ENCODE data around the gene ZNF777.
"Not testable (repeated sequence)": the region's sequence is repeated elsewhere in the genome, so short reads cannot be mapped to it uniquely, and the experiment has no call there.

Gene ZNF777

GRCh38 chr7:149414745-149415390 lies 46.0 kb downstream of the ZNF777 start:
- peak in 1 of 2 donors; percentile 38 for DNase-seq (ENCODE audit: low read depth in 2 of 2)

GRCh38 chr7:149414171-149414570 lies 46.7 kb downstream of the ZNF777 start:
- DNase-seq (ENCODE audit: low read depth in 2 of 2) = no peak

DNA sequence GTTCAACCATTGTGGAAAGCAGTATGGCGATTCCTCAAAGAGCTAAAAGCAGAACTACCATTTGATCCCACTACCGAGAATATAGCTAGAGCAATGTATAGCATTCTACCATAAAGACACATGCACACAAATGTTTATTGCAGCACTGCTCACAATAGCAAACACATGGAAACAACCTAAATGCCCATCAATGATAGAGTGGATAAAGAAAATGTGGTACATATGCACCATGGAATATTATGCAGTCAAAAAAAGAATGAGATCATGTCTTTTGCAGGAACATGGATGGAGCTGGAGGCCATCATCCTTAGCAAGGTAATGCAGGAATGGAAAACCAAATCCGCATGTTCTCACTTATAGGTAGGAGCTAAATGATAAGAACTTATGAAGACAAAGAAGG lies 47.8 kb downstream of the ZNF777 start:
- DNase-seq (ENCODE audit: low read depth in 2 of 2) = not testable (repeated sequence)

DNA sequence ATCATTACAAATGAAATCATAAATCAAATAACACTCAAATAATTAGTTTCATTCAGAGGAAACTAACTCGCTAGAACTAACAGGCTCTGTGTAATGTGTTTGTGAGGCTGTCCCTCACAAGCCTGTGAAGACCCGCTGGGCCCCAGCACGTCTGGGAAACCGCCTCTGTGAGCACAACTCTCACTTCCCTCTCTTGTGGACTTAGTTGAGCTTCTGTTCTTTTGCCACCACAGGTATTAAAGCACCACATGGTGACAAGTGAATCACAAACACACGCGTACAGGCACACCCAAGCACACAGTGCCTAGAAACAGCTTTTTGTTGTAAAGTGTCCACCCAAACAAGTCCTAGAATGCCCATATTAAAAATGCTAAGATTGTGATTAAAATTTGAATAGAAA lies 51.0 kb downstream of the ZNF777 start:
- no peak for DNase-seq (ENCODE audit: low read depth in 2 of 2)

GRCh38 chr7:149404825-149405224 lies 56.0 kb downstream of the ZNF777 start:
- DNase-seq (ENCODE audit: low read depth in 2 of 2) = no peak

- no peak for DNase-seq (ENCODE audit: low read depth in 2 of 2)
These were observed 56.5 kb downstream of the ZNF777 start for GRCh38 chr7:149404396-149404795.

- no peak for DNase-seq (ENCODE audit: low read depth in 2 of 2)
These were observed 62.6 kb downstream of the ZNF777 start for GRCh38 chr7:149398195-149398820.

DNA sequence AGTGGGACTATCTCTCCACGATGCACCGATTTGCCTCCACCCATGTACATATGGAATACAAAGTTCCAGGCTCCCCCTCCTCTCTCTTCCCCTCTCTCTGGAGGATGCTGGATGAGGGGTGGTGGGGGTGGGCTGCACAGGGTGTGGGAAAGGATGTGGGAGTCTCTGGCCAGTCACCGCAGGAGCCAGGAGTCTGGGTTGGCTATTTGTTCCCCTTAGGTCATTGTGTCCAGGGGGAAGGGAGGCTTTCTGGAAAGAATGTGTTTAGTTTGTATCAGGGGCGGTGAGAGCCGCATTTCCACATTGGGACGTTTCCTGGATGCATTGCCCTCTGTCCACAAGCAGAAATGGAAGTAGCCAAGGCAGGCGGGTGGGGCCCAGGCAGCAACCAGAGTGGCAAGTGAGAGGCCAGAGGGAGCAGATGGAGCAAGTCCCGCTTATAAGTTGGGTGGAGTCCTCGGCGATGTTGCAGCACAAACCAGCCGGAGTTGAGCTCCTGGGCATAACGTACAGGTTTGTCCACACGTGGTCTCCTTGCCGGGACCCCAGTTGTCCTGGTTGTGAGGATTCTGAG lies 63.3 kb downstream of the ZNF777 start:
- no peak for DNase-seq (ENCODE audit: low read depth in 2 of 2)

DNA sequence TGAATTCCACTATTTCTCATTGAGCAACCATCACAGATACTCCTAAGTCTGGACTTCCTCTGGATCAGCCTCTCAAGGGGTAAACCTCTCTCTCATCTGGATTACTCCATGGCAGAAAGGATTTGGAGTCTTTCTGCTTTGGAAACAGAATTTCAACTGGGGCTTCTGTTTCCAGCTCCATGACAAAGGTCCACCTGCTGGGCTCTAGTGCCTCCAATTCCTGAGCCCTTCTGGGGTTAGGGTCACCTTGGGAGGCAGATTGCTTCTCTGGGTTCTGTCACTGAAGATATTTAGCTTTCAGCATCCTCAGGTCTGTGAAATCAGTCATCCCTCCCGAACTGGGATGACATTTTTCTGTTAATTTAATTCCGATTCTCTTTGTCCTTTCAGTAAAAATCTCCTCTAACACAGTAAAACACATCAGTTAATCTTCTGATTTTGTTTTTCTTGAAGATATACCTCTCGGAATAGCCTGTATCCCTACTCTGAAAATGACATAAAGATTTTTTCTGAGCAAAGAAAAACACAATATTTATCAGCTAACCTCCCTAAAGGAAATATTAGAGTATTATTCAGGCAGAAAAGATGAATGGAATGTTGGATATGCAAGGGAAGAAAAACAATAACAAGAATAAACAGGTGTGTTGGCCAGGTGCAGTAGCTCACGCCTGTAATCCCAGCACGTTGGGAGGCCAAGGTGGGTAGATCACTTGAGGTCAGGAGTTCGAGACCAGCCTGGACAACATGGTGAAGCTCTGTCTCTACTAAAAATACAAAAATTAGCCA lies 72.1 kb downstream of the ZNF777 start:
- DNase-seq (ENCODE audit: low read depth in 2 of 2) = not testable (repeated sequence)

DNA sequence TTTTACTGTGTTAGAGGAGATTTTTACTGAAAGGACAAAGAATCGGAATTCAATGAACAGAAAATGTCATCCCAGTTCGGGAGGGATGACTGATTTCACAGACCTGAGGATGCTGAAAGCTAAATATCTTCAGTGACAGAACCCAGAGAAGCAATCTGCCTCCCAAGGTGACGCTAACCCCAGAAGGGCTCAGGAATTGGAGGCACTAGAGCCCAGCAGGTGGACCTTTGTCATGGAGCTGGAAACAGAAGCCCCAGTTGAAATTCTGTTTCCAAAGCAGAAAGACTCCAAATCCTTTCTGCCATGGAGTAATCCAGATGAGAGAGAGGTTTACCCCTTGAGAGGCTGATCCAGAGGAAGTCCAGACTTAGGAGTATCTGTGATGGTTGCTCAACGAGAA lies 74.3 kb downstream of the ZNF777 start:
- DNase-seq (ENCODE audit: low read depth in 2 of 2) = not testable (repeated sequence)

DNA sequence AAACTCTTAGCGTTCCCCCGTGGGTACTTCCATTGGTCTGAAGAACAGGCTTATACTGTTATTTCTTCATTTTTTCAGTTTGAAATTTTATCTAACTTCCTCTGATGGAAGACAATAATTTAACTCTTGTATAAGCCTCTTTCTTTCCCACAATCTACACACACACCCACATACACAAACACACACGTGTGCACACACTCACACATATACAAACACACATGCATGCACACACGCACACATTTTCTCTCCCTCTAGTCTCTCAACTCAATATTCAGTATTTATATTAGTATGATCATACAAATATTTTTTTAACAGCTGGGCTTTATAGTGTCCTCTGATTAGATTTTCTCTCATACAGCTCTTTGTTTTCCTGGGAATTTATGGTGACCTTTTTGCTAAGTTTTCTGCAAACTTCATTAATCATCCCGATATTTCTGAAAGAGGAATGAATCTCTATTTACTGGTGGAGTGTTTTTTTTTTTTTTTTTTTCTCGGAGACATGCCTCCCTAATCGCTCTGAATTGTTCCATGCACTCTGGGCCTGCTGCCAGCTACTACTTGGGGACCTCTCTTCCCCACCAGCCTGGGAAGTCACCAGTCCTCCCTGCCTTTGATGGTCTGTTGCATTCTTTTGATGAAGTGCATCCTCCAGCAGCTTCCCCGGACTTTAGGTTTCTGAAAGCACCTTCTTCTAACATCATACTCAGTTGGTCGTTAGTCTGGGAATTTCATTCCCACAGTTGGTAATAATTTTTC lies 75.5 kb downstream of the ZNF777 start:
- DNase-seq (ENCODE audit: low read depth in 2 of 2) = no peak
